Activated CD8-positive, alpha-beta memory T cell treated with anti-CD3 and anti-CD28 coated beads, Interleukin-2, amount 50 U/mL, for 24 hours (primary cell): ENCODE results near the gene PAK2.
"Not testable (repeated sequence)": the region's sequence is repeated elsewhere in the genome, so short reads cannot be mapped to it uniquely, and the experiment has no call there.

Experiments used
- DNase-seq: peaks from one replicate; pipeline ENCODE4 v3.0.0-alpha.2; 2020; ENCODE audit errors: extremely low read depth

Gene PAK2

GRCh38 chr3:196782511-196782910 is 42.9 kb downstream of the PAK2 start:
- no peak for DNase-seq

- no peak for DNase-seq
Measured at GRCh38 chr3:196788528-196788927, 48.9 kb downstream of the PAK2 start.

- DNase-seq = no peak
Measured at GRCh38 chr3:196789885-196790359, 50.3 kb downstream of the PAK2 start.

DNA sequence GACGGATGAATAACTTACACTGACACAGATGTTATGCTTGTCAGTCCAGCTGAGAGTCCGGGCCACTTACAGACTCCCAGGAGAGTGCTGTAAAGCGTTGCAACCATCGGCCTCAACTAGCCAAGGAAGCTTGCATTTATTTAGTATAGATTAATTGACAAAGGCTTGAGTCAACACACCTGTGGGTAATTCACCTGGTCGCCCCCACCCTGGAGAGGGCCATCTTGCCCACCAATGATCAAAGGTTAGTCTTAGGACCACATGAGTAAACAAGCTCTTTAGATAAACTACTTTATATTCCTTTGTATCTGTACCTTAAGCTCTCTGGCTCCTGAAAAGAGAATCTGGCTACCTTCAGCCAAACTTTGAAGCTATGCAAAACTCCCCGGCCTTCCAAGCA is 51.0 kb downstream of the PAK2 start:
- no peak for DNase-seq

DNA sequence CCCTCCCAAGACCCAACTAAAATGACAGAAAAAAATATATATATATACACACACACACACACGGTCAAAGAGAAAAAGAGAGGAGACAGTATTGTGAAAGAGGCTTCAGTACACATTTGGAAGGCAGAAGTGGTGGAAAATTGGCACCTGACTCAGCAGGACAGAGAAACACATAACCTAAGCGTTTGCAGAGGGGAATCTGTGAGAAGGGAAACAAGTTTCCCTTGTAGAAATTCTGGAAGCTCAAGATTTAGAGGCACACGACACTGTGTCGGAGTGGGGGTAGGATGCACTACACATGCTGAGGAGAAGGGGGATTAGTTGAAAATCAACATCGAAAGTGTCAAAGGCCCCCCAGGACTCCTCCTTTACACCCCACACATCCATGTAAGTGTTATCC is 53.1 kb downstream of the PAK2 start:
- DNase-seq = no peak

DNA sequence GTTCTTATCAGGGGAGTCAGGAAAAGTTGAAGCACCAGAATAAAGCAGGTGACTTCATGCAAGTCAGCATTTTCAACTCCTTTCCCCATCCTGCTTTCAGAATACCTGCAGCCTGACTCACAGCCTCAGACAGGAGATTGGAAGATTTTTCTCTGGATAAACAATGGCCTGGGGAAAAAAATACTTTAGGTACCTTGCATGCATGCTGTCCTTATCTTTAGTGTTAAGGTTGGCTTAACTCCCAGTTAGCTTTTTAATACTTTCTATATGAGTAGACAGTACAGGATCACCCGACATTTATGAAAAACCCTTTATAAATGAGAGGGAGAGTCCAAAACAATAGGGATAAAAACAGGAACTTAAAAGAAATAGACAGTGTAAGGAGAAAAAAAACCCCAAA is 53.6 kb downstream of the PAK2 start:
- DNase-seq = no peak

GRCh38 chr3:196794467-196794866 is 54.8 kb downstream of the PAK2 start:
- no peak for DNase-seq

DNA sequence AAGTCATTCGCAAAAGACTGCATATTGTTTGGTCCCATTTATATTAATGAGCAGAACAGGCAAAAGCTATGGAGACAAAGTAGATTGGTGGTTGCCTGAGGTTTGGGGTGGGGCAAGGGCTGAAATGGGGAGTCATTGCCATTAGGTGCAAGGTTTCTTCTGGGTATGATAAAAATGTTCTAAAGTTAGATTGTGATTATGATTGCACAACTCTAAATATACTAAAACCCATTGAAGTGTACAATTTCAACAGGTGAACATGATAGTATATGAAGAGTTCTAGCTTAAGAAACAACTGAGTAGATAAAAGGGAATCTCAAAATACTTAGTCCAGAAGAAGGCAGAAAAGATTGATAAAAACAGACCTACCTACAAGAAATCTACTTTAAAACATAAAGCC is 56.7 kb downstream of the PAK2 start:
- no peak for DNase-seq

DNA sequence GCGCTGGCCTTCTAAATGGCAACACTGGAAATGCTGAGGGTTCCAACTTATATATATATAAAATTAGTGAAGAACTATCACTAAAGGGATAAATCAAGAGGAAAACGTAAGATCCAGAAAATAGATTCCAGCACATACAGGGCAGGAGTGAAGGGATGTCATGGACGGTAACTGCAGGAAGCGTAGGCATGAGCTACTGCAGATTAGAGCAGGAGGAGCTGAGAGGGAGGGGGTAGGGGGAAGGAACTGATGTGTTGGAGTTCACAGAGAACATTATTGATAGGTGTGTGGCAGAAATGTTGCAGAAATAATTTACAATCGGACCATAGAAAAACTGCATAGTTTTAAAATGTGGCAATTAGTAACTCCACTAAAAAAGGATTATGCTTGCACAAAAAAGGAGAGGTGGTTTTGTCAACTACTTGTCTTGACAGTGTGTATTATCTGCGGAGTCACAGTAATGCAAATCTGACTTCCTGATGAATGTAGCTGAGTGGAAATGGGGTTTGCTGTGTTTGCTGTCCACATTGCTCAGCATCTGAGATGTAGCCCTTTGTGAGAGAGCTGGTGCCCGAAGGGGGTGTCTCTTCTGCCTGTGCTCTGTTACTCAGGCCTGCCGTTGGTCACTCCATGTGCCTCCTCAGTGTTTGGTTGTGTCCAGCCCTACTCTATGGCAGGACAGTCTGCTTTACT is 61.2 kb downstream of the PAK2 start:
- no peak for DNase-seq

- DNase-seq = no peak
Measured at GRCh38 chr3:196803891-196804468, 64.3 kb downstream of the PAK2 start.

GRCh38 chr3:196804773-196805172 is 65.1 kb downstream of the PAK2 start:
- DNase-seq = no peak

- no peak for DNase-seq
Measured at GRCh38 chr3:196810963-196811581, 71.4 kb downstream of the PAK2 start.

- no peak for DNase-seq
Measured at GRCh38 chr3:196812853-196813252, 73.2 kb downstream of the PAK2 start.

- DNase-seq = no peak
Measured at GRCh38 chr3:196813903-196814302, 74.2 kb downstream of the PAK2 start.

GRCh38 chr3:196821806-196822355 is 82.2 kb downstream of the PAK2 start:
- DNase-seq = no peak

DNA sequence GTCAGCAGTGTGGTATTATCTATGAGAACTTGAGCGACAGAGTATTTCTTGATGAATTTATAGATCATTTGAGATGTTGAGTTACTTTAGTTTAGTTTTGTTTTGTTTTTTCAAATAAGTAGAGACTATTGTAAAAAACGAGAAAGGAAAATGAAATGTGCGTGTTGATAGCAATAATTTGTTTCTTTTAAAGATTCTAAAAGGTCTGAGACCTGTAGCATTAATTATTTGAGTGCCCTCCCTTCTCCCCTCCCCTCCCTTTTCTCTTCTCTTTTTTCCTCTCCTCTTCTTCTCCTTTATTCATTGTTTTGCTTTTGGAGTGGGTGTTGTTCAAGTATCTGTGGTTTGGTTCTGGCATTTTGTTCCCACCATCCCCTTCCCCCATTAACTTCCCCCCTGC is 90.0 kb downstream of the PAK2 start:
- not testable (repeated sequence) for DNase-seq

GRCh38 chr3:196835086-196835485 is 95.4 kb downstream of the PAK2 start:
- DNase-seq = no peak

DNA sequence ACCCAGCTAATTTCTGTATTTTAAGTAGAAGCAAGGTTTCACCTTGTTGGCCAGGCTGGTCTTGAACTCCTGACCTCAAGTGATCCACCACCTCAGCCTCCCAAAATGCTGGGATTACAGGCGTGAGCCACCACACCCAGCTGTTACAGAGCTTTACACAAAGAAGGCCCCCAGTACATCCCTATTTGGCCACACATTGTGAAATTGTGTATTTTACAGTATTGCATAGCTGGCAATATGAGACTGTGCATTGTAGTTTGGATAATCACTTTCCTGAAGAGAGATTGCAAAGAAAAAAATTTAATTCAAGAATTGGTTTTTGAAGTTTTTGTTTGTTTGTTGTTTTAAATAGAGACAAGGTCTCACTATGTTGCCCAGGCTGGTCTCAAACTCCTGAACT is 97.0 kb downstream of the PAK2 start:
- DNase-seq = not testable (repeated sequence)

- peak; percentile 41 for DNase-seq
Measured at GRCh38 chr3:196837819-196838420, 98.3 kb downstream of the PAK2 start.

GRCh38 chr3:196839351-196839750 is 99.7 kb downstream of the PAK2 start:
- not testable (repeated sequence) for DNase-seq

- no peak for DNase-seq
Measured at GRCh38 chr3:196842567-196843434, 103.1 kb downstream of the PAK2 start.
